Inflammatory macrophage (primary cell): ENCODE data around the gene RNF14.
"Not testable (repeated sequence)": the region's sequence is repeated elsewhere in the genome, so short reads cannot be mapped to it uniquely, and the experiment has no call there.

Experiments used
- DNase-seq, 2 donors: peaks; one replicate each; pipeline ENCODE4 v3.0.0-alpha.2; 2020 to 2022
- total RNA-seq, 18 experiments: gene quantifications; one replicate each; lab custom pipeline; 2026; ENCODE audit warnings: mixed read lengths in 6 of 18, inconsistent platforms in 2 of 18; lab: John Stamatoyannopoulos, UW

RNF14 gene, protein sequence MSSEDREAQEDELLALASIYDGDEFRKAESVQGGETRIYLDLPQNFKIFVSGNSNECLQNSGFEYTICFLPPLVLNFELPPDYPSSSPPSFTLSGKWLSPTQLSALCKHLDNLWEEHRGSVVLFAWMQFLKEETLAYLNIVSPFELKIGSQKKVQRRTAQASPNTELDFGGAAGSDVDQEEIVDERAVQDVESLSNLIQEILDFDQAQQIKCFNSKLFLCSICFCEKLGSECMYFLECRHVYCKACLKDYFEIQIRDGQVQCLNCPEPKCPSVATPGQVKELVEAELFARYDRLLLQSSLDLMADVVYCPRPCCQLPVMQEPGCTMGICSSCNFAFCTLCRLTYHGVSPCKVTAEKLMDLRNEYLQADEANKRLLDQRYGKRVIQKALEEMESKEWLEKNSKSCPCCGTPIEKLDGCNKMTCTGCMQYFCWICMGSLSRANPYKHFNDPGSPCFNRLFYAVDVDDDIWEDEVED
- total RNA-seq, result 33.4 to 104 (median 68.7) reads per million in 18 experiments

DNA sequence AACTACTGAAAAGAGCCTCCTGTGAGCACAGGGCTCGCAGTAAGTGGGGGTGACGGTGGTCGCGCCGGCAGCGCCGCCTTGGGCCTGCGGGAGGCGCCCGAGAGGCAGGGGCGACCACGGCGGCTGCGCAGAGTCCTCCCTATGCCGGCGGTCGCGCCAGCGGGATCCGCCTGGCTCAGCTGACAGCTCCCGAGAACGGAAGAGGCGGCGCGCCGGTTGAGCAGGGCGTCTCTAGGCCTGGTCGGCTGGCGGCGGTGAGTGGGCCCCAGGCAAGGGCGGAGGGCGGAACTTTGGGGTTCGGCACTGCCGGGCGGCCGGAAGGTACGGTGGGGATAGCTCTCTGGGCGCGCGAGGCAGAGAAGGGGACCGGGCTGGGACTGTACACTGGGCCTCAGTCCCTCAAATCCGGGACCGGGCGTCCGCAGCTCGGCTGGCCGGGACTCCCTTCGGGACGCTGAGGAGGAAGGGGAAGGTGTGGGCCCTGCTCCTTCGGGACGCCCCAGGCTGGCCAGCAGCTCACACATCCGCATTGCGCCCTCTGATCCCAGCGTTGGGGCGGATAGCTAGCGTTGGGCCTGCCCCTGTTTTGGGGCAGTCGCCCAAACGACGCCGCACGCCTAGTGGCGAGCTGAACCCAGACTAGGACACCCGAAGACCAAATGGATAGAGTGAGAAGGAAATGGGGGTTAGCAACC lies at the start of gene RNF14:
Gene RNF14, plus strand, starts transcription at position 192 of the 695 bp plus-strand sequence. CDS start 4,484 bp downstream, outside the sequence.
- DNase-seq, result peak; percentile 96 to 98

DNA sequence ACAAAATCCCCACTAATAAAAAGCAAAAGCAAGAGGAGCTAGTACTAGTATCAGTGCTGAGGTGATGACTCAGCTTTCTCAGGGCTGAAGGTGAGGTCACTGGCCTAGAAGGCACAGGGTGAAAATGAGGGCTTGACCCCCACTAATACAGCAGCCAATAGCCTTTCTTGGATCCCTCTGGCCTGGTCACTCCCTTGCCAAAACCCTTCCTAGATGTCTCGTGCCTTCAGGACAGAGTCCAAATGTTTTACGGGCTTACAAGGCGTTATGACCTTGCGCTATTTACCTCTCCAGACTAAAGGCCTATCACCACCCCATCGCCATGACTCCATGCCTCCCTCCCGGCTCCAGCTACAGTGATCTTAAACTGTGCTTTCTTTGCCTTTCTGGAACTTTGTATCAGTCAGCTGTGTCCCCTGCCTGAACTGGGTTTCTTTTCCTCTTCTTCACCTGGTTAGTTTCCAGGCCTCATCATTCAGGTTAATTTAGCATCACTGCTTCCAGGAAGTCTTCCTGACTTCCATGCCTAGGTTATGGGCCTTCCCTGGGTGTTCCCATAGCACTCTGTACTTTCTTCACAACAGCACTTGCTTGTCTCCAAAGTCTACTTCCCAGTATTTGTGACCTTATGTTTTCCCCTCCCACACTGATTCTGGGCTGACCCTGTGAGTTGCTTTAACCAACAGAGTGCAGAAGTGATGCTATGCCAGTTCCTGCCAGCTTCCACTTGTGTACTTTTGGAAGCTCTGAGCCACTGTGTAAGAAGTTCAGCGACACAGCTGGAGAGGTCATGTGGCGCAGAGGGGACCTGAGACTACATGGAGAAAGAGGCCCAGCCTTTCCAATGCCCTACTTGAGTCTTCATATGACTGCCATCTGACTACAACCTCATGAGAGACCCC lies 49.4 kb upstream of the RNF14 start:
- DNase-seq, result peak; percentile 85 to 88

DNA sequence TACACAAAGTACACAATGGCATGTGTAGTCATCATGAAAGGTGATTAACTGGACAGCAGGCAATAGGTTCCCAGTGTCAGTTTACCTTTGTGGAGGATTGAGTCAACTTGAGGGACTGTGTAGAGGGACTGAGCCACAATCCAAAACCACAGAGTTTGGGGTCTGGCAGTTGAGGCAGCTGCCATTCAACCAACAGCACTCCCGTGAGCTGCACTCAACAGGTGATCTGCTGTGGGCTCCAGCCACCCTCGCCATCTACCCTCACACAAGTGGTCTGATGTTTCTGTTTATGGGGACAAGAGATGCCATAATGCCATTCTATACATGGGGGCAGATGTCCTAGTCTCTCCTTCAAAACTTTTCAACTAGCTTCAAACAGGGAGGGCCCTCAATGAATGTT lies 48.1 kb upstream of the RNF14 start:
- DNase-seq, result no peak

DNA sequence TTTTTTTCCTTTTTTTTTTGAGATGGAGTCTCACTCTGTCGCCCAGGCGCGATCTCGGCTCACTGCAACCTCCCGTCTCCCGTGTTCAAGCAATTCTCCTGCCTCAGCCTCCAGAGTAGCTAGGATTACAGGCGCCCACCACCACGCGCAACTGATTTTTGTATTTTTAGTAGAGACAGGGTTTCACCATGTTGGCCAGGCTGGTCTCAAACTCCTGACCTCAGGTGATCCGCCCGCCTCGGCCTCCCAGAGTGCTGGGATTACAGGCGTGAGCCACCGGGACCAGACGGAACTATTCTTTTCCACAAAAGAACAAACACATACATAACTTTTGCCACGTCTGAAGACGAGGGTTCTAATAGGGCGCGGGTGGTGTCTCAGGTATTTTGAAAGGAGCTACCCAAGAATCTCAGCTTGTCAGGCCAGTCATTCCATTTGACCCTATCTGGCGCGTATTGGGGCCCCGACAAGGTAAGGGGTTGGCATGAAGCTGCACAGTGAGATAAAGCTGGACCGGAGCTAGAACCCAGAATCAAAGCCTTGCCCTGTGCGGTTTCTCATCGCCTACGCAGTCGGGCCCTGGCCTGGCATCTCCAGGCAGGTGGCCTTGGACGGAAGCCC lies 46.0 kb upstream of the RNF14 start:
- not testable (repeated sequence) for DNase-seq

DNA sequence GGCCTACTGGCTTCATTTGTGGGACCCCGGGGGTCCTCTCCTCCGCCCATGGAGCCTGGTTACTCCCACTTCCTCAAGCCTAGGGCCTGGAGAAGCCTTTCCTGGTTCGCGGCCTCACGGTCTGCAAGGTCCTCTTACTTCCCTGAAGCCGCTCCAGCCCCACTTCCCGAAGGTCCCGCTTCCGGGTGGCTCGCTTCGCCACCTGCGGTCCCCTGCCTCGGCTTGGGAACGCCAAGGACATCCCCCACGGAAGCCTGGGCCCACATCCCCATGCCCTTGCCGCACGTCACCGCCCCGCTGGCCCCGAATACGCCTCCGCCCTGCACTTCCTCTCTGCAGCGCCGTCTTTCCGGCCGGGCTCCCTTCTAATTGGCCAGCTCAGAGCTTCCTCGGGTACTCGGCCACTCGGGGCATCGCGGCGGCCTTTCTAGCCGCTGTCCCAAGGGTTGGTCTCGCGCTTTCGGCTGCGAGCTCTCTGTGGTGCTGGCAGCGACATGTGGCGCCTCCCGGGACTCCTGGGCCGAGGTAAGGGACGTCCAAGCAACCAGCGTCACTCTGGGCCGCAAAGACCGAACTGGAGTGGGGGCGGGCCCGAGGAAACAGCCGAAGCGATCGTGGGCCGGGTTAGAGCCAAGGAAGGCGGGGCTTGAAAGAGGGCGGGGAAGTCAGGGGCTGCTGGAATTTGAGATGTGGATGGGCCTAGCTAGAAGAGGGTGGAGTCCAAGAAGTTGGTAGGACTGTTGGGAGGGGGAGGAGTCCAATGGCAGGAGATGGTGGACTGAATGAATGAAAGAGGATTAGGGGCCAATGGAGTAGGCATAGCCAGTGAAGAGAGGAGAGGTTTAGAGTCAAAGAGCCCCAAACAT lies 45.2 kb upstream of the RNF14 start, which contains the start of gene DELE1:
Gene DELE1, plus strand, starts transcription at position 424 of the 866 bp plus-strand sequence. Its CDS starts 71 bp downstream, at position 495.
- DNase-seq, result peak; percentile 96 to 97

DNA sequence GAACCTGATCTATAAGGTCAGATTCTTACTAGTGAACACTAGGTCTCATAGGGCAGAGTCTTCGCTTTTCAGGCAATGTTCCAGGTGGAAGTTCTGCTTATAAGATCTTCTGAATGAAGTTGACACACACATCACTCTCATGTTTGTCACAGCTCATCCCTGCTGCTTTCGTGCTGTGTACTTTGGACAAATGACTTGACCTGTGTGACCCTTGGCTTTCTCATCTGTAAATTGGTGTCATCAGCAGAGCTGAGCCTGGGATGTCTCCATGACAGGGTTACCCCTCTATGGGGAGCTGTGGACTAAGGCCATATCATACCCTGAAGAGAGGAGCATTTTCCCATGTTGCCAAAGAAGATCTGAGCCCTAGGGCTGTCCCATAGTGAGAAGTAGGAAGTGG lies 42.5 kb upstream of the RNF14 start:
- DNase-seq, result no peak

DNA sequence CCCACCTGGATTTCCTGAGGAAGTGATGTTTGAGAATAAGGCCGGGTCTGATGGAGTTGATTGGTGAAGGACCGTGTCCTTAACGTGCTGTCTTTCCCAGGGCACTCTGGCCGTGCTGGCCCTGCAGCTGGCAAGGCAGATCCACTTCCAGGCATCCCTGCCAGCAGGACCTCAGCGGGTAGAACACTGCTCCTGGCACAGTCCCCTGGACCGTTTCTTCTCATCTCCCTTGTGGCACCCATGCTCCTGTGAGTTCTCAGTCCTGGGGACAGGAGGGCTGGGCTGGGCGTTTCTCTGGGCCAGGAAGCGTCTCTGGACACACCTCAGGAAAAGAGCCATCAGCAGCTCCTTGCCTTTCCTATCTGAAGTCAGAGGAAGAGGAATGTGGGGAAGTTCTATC lies 40.9 kb upstream of the RNF14 start:
- no peak for DNase-seq

DNA sequence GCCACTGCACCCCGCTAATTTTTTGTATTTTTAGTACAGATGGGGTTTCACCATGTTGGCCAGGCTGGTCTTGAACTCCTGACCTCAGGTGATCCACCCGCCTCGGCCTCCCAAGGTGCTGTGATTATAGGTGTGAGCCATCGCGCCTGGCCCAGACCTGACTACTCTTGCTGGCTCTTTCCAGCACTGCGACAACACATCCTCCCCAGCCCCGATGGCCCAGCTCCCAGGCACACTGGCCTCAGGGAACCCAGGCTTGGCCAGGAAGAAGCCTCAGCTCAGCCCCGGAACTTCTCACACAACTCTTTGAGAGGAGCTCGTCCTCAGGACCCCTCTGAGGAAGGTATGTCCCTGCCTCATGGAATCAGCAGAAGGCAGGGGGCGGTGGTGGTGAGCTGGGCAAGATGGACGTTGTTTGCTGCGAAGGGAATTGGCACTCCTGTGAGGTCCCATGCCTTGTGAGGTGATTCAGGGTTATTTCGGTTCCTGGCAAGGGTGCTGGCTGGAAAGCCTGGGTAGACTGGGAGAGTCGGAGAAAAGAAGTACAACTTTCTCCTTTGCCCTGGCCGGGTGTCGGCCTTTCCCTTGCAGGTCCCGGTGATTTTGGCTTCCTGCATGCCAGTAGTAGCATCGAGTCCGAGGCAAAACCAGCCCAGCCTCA lies 39.4 kb upstream of the RNF14 start:
- no peak for DNase-seq

DNA sequence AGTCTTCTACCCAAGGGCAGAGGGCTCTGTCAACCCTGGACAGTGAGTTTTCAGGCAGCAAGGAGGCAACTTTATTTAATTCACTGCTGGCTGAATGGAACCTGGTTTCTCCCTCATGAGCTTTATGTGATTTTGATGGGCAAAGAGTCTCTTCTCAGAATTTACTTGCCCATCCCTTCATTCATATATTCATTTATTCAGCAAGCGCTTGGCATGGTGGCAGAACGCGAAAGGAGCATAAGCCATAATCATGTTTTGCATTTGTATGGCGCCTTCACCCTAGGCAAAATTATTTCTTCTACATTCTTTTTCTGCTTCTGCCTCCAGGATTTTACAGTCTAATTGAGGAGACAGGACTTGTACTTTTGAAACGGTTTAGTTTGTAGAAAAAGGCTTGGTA lies 37.2 kb upstream of the RNF14 start:
- no peak for DNase-seq

DNA sequence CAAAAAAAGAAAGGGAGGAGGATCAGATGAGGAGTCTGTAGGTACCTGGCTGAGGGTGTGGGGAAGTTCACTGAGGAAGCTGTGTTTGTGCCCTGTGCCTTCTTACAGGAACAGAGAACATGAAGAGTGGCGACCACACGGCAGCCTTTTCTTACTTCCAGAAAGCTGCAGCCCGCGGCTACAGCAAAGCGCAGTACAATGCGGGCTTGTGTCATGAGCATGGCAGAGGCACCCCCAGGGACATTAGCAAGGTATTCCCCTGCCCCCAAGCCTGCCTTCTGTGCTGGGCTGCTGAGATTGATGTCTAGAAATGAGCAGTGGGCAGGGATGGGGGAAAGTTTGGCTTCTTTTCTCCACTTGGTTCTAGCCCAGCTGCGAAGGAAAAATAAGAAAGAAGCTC lies 35.8 kb upstream of the RNF14 start:
- DNase-seq, result no peak

DNA sequence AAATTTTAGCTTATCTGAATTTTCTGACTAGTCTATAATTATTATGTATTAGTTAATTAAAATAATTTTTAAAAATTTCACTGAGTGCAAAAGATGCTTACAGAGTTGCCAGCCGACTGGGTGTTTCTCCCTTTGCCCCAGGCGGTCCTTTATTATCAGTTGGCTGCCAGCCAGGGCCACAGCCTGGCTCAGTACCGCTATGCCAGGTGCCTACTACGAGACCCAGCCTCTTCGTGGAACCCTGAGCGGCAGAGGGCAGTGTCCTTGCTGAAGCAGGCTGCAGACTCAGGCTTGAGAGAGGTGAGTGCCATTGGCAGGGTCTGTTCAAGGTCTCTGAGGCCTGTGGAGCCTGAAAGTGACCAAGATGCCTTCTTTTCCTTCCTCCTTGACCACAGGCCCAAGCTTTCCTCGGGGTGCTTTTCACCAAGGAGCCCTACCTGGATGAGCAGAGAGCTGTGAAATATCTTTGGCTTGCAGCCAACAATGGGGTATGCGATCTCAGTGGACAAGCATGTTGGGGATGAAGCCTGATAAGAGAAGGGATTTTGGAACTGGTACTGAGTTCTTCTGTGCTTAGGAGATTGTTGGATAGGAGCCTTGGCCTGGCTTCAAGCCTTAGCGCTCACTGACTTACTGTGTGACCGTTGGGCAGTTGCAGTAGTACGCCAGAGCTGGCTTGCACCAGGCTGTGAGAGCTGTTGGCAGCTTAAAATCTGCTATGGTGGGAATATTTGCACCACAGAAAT lies 34.6 kb upstream of the RNF14 start:
- no peak for DNase-seq

DNA sequence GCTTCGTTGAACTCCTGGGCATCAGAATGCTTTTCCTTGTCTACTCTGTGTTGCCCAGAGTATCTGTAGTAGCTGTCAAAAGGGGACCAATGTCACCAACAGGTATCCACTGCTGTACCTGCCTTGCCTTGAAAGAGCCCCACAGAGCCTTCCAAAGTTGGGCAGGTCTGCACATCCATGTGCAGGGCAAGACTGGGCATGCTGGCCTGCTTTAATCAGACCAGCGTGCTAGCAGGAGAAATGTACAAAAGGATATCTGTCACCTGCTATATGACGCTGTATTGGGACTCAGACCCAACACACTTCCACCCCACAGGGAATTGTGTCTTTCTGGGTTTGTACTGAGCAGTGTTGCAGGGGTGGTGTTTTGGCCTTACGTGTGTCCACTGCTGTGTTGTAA lies 33.4 kb upstream of the RNF14 start:
- DNase-seq, result no peak

DNA sequence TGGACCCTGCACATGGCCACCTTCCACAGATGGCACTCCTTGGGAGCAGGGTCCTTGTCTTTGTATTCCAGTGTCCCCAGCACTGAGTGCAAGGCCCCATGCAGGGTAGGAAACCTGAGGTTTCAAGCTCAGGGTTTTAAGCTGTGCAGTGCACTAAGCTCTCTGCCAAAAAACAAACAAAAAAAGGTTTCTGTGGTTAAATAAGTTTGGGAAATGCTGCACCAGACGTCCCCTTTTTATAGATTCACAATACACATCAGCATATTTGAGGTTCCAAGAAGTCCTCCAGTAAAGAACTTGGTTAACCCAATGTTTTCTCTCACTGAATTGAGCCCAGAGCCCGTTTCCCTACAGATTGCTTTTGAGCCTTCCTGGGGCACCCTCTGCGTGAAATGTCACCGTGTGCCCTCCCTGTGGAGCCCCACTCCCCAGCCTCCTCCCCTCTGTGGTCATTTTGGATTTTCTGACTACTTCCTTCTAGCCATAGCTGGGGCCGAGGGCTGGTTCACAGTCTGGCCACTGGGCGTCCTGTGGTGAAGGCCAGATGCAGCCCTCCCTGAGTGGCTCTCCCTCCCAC lies 28.1 kb upstream of the RNF14 start:
- peak; percentile 48 to 54 for DNase-seq

DNA sequence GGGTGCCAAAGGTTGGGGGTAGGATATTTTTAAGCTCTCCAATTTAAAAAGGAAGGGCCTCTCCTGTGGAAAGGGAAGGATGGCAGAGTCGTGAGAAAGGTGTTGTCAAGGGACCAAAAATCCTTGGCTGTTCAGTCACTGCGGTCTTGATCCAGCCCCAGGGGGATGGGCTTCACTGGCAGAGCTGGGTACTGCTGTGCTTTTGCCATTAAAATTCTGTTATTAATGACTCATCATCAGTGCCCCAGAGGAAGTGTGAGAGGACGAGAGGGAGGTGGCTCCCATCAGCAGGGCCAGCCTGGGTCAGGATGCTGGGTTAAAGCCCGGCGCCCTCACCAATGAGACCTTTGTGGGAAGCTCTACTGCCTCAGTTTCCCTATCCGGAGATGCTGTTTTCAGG lies 27.6 kb upstream of the RNF14 start:
- DNase-seq, result no peak

DNA sequence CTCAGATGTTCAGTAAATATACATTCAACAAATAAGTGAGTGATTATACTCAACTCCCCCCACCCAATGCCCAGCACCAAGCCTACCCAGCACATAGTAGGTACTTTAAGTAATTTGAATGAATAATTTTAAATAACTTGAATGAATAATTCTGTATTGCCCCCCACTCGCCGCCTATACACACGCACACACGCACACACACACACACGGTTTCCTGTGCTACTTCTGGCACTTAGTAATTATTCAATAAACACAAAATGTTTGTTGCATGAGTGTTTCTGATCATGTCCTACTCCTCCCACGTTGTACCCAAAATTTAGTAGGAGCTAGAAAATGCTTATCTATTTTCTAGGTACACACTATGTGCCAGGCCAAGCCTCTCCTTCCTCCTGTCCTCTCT lies 27.1 kb upstream of the RNF14 start:
- DNase-seq, result no peak

DNA sequence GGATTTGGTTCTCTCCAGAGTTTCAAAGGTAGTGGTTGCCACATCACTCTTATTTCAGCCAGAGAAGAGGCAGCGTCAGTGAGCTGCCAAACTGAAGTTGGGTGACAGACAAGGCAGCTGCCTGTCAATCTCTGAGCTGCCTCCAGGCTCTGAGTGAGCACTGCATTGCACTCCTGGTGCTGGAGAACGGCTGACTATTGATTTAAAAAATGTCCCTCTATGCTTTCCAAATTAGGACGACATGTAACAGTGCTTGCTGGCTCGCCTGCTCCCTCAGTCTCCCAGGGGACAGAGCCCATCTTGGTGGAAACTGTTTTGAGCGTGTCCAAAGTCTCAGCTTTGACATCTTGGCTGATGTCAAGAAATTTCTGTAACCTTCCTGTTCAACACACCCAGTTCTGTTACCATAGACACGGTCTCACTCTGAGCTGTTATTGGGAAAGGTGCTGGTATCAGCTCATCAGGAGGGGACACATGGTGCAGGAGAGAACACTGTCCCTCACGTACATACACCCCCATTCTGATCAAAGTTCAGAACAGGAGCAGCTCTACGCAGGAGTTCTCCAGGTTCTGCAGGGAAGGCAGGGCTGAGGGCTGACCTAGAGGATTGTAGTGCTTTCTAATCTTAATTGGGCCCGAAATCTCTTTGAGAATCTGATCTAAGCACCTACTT lies 26.6 kb upstream of the RNF14 start:
- DNase-seq, result no peak

DNA sequence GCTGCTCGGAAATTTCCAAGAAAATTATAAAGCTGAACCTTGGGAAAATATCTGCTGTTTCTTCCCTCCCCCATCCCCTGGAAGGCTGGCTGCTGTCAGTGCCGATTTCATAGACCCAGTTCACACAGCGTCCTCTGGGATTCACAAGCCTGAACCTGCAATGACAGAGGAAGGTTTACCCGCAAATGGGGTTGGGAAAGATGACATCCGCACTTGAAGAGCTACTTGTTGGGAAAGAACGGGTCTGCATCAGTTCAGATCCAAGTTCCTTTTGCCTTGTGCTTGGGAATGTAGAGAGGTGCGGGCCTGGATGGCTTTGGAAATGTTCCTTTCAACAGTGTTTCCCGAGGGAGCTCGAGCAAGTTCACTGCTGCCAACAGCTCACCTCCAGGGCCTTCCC lies 24.8 kb upstream of the RNF14 start:
- DNase-seq, result no peak

DNA sequence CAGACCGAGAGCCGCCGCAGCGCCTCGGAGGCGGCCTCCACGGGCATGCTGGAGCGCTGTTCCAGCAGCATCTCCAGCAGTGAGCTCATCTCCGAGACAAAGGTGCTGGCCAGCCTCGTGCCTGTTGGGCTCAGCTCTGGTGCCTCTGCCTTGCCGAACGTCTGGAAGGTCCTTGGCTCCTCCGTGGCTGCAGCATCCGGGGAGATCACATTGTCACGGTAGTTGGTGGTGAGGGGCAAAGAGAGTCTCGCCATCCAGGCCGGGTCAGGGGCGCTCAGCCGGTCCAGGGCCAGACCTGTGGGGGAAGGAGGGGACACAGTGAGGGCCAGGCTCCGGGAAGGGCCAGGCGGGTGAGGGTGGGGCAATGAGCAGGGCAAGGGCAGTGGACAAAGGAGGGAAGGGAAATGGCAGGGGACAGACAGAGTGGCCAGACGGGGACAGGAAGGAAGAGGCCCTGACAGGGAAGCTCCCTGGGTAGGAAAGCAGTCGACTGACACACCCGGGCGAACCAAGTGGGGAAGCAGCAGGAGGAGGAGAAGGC lies 23.3 kb upstream of the RNF14 start:
- DNase-seq, result peak; percentile 27 to 66

DNA sequence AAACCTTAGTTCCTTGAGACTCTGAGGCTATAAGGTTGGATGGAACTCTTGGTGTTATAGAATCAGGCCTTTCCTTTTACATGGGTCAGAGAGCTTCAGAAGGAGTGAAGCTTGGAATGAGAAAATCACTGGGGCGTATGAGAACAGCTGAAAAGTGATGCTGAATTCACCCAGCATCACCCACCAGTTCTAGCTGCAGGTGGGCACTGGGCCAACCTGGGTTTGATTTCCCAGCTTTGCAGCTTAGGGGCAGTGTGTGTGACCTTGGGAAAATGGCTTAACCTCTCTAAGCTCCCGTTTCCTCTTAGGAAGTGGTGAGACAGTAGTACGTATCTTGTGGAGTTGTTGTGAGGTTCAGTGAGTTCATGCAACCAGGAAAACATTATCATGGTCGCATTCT lies 21.6 kb upstream of the RNF14 start:
- no peak for DNase-seq
